Measurements from ENCODE around the gene ZNF23.

DNA sequence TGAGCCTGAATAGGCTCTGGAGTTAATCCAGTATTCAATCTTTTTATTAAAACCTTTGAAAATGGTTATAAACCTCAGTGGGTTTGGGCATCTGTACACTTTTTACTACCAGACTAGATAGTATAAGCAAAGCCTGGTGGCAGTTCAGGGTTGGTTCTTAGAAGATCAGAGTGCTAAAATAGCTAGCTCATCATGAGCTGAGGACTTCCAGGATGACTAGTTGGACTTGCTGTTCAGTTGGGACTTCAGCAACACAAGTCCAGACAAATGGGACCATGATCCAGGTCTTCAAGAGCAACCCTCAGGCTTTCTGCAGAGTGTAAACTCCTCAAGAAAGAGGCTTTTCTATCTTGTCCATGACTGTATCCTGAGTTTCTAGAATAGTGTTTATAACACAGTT is 28.3 kb upstream of the ZNF23 start:
- TF ChIP-seq, protein P1, sequence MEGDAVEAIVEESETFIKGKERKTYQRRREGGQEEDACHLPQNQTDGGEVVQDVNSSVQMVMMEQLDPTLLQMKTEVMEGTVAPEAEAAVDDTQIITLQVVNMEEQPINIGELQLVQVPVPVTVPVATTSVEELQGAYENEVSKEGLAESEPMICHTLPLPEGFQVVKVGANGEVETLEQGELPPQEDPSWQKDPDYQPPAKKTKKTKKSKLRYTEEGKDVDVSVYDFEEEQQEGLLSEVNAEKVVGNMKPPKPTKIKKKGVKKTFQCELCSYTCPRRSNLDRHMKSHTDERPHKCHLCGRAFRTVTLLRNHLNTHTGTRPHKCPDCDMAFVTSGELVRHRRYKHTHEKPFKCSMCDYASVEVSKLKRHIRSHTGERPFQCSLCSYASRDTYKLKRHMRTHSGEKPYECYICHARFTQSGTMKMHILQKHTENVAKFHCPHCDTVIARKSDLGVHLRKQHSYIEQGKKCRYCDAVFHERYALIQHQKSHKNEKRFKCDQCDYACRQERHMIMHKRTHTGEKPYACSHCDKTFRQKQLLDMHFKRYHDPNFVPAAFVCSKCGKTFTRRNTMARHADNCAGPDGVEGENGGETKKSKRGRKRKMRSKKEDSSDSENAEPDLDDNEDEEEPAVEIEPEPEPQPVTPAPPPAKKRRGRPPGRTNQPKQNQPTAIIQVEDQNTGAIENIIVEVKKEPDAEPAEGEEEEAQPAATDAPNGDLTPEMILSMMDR (IDR thresholded peaks at IDR 0.05): no peak
- TF ChIP-seq POLR2A (IDR thresholded peaks at IDR 0.05): no peak

Data from testis (tissue), 2 donors.